ENCODE results near the gene RALGPS2.

The RALGPS2 gene

DNA sequence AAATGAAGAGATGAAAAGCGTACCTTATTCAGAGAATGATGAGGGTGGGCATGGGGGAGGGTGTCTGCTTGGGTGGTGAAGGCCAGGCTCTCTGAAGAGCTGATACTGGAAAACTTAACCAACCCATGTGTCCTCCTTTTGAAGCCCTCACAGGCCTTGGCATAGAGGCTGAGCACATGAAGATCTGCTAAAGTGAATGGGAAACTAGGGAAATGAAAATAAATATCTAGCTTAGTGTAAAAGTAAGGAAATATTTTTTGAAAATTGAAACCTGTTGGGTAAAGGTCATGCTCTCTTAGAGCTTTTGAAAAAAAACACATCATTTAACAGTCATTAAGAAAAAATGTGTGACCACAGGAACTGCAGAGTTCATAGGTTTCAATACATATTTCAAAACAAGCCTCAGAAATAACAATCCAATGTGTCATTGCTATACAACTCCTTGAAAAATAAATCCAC is 40.5 kb upstream of the RALGPS2 start:
- H3K4me3 ChIP-seq (ENCODE audit: low read depth, low read length) = no peak overlapping the region
- CTCF ChIA-PET = interaction anchor here (0.7 to 1.1 kb wide), 4 partner anchors 12 to 142 kb away, joined by 3 to 4 read pairs (median 3); no protein-coding TSS in a partner anchor
- POLR2A ChIA-PET = interaction anchor here (0.6 to 2.0 kb wide), 3 partner anchors 40 to 146 kb away, joined by 3 to 6 read pairs (median 3); no protein-coding TSS in a partner anchor
- DNase-seq (ENCODE audit: low read depth, low spot score) = peak; percentile 87
- TF ChIP-seq, protein P1, sequence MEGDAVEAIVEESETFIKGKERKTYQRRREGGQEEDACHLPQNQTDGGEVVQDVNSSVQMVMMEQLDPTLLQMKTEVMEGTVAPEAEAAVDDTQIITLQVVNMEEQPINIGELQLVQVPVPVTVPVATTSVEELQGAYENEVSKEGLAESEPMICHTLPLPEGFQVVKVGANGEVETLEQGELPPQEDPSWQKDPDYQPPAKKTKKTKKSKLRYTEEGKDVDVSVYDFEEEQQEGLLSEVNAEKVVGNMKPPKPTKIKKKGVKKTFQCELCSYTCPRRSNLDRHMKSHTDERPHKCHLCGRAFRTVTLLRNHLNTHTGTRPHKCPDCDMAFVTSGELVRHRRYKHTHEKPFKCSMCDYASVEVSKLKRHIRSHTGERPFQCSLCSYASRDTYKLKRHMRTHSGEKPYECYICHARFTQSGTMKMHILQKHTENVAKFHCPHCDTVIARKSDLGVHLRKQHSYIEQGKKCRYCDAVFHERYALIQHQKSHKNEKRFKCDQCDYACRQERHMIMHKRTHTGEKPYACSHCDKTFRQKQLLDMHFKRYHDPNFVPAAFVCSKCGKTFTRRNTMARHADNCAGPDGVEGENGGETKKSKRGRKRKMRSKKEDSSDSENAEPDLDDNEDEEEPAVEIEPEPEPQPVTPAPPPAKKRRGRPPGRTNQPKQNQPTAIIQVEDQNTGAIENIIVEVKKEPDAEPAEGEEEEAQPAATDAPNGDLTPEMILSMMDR (IDR thresholded peaks at IDR 0.05; ENCODE audit: insufficient read depth, low read length, missing control alignments) = no peak

DNA sequence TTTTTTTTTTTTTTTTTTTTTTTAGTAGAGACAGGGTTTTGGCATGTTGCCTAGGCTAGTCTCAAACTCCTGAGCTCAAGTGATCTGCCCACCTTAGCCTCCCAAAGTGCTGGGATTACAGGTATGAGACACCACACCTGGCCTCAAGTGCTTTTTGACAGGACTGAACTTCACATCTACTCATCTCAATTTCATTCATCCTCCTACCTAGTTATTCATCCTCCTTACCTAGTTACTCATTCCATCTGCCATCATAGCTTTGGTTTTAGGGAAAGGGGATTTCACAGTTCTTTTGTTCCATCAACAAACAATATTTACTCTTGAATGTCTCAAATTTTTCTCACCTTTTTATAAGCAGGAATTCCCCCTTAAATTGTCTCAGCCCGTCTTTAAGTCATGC is 38.6 kb upstream of the RALGPS2 start:
- no peak overlapping the region for H3K4me3 ChIP-seq (ENCODE audit: low read depth, low read length)
- DNase-seq (ENCODE audit: low read depth, low spot score) = no peak
- TF ChIP-seq, protein P1 (IDR thresholded peaks at IDR 0.05; ENCODE audit: insufficient read depth, low read length, missing control alignments) = no peak
- ChIA-PET POLR2A (no interaction called here), CTCF (interaction anchor here (0.9 to 1.1 kb wide), 2 partner anchors 35 to 317 kb away, joined by 3 to 4 read pairs; no protein-coding TSS in a partner anchor)

DNA sequence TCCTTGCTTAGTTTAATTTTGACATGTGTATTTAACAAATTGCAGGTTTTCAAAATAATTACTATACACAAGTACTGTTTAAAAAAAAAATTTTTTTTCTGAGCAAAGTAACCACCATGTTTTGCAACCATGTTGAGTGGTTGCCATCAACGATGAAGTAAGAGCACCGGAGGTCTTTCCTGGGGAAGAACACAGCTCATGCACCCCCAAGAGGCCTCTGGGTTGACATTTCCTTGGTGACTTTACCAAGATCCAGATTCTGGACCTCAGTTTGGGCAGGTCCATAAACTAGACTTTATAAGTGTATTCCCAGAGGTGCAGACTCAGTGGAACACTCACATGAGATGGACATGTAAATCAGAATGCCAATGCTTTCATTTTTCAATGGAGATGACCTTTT is 36.8 kb upstream of the RALGPS2 start:
- POLR2A ChIA-PET = interaction anchor here (0.6 kb wide), 1 partner anchor 36 kb away, joined by 3 read pairs; no protein-coding TSS in a partner anchor
- CTCF ChIA-PET = no interaction called here

DNA sequence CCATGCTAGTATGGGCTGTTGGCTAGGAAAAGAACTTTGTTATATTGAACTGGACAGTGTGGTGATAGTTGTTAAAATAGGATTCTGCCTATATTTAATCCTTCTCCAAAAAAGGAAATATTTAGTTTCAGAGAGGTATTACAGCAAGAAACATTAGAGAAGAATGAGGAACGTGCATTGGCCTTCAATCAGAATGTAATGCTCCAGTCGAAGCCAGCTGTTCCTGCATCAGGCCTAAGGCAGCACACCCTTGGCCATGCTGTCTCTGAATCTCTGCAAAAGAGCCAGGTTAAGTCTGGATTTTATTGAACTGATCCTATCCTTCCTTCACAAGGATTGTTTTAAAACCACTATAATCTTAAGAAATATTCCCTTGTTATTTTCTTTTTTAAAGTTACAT is 35.3 kb upstream of the RALGPS2 start:
- ChIA-PET CTCF (interaction anchor here (1.1 kb wide), 1 partner anchor 15 kb away, joined by 4 read pairs; no protein-coding TSS in a partner anchor), POLR2A (no interaction called here)
- H3K4me3 ChIP-seq (ENCODE audit: low read depth, low read length) = no peak overlapping the region
- TF ChIP-seq, protein P1 (IDR thresholded peaks at IDR 0.05; ENCODE audit: insufficient read depth, low read length, missing control alignments) = no peak
- DNase-seq (ENCODE audit: low read depth, low spot score) = no peak

More for the DNA sequence above, 36.8 kb upstream of the RALGPS2 start:
- no peak for DNase-seq (ENCODE audit: low read depth, low spot score)
- H3K4me3 ChIP-seq (ENCODE audit: low read depth, low read length) = no peak overlapping the region
- TF ChIP-seq, protein P1 (IDR thresholded peaks at IDR 0.05; ENCODE audit: insufficient read depth, low read length, missing control alignments) = no peak

DNA sequence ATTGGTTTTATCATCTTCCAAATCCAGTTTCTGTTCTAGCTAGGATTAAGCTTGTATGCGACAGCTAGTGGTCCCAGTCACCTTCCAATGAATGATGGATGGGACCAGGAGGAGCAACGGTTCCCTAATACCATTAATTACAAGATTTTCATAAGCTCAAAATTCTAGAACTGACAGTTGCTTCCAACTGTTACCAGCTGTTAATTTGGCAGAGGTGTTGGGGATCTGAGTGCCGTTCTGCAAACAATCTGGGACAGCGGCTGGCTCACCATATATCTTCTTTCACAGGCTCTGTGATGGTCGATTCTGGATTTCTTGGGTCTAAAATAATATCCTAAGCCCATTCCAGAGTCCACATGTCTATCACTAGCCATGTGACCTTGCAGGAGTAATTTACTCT is 34.5 kb upstream of the RALGPS2 start:
- POLR2A ChIA-PET = no interaction called here
- DNase-seq (ENCODE audit: low read depth, low spot score) = no peak
- CTCF ChIA-PET = interaction anchor here (1.1 kb wide), 1 partner anchor 14 kb away, joined by 4 read pairs; no protein-coding TSS in a partner anchor
- TF ChIP-seq, protein P1 (IDR thresholded peaks at IDR 0.05; ENCODE audit: insufficient read depth, low read length, missing control alignments) = no peak
- H3K4me3 ChIP-seq (ENCODE audit: low read depth, low read length) = no peak overlapping the region

DNA sequence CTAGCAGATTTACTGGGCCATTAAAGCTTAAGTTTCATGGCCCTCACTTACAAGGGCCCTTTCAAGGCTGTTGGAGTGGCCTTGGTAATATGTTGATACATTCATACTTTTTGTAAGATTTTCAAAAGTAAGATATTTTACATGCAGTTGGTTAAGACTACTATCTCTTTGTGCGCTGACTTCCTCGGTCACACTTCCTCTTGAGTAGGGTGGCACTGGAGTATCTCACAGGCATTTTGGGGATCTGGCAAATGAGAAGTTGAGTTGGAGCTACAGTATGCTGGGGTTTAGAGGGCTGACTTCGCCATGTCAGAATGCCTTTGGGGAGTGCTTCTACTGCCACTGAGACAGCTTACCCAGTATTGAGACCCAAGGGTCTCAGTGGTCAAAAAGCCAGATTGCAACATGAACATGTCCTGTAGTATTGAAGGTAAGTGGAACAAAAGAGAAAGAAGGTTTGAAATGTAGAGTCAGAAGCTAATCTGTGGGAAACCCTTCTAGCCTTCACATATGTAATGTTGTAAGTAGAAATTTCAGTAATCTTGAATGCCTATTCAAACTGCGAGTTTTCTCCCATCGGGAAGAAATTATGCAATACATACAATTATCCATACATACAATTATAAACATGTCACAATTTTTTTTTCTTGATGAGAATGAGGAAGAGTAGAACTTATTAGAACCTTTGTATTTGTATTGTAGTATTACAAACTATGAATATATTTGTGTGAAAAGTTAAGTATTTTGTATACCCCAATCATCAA is 32.3 kb upstream of the RALGPS2 start:
- ChIA-PET POLR2A (no interaction called here), CTCF (interaction anchor here (0.7 to 1.0 kb wide), 3 partner anchors 10 to 313 kb away, joined by 3 read pairs; no protein-coding TSS in a partner anchor)
- no peak for DNase-seq (ENCODE audit: low read depth, low spot score)

More for the DNA sequence above, 32.3 kb upstream of the RALGPS2 start:
- H3K4me3 ChIP-seq (ENCODE audit: low read depth, low read length) = no peak overlapping the region
- TF ChIP-seq, protein P1 (IDR thresholded peaks at IDR 0.05; ENCODE audit: insufficient read depth, low read length, missing control alignments) = no peak

Data from AG04449 (cell line).